ENCODE results near the gene CPN1. TPM values are rescaled to one million over a fixed set of nuclear protein-coding genes. Genes with fewer than 3 reads are reported as not detected.
"Not testable (repeated sequence)": the region's sequence is repeated elsewhere in the genome, so short reads cannot be mapped to it uniquely, and the experiment has no call there.

Gene CPN1
- total and polyA plus RNA-seq, 9 of the 15 experiments (the other 6 are each of a cell fraction or from before 2014, with no cell fraction given), result 0.15 to 0.17 TPM; not detected in 7

DNA sequence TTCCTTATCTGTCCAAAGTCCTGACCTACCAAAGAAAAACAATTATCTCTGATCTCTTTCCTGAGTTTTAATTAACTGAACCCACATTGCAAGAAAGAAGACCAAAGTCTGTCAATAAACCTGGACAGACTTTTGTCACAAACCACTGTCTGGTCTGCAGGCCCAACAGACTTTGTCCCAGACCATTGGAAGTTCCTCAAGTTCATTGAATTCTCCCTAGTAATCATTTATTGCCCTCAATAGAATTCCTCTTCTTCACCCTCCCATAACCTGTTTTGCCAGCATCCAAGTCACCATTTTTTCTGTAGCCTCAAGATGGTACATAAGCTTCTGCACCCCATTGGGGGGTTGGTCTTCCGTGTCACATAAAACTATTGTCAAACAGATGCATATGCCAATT is 68.0 kb downstream of the CPN1 start:
- in situ Hi-C loops (cut with MboI), result no loop called here
- H3K9me3 ChIP-seq (replicated peaks; ENCODE audit: control insufficient read depth, insufficient read depth, low read depth, low read length), result no peaks in the 10 kb centered on the region
- no peak overlapping the region for H3K27ac ChIP-seq (ENCODE audit: extremely low read depth, low read depth, low read length)
- H3K4me1 ChIP-seq (replicated peaks in 1 of 2; ENCODE audit: control insufficient read depth in 2 of 2, insufficient read depth in 2 of 2, low read length in 2 of 2), result peaks cover 1 to 4% of the 10 kb centered on the region in 2 experiments; a peak in 4 of 5 replicates
- FAIRE-seq (no peak), DNase-seq (ENCODE audit: extremely low read depth in 1 of 4, low spot score in 3 of 4) (no peak), ATAC-seq (no peak)
- no peaks in the 10 kb centered on the region for H3K9me1 ChIP-seq (ENCODE audit: control insufficient read depth, insufficient read depth, low read length)
- no peak overlapping the region for H2AFZ ChIP-seq (ENCODE audit: low read depth, low read length)
- no peak overlapping the region for H3K4me3 ChIP-seq
- ChIA-PET CTCF (ENCODE audit: low intra/inter-chr PET ratio) (no interaction called here), POLR2A (no interaction called here)
- 0 out of 2 replicates have a peak, but pooled peaks cover 3% of the 10 kb centered on the region for H4K20me1 ChIP-seq (replicated peaks; ENCODE audit: control insufficient read depth, insufficient read depth, low read length)
- intact Hi-C loops (cut with micrococcal nuclease), result no loop called here
- no peak overlapping the region for H3K9ac ChIP-seq (ENCODE audit: insufficient read depth in 1 of 2, low read depth in 2 of 2, low read length in 2 of 2)
- BruUV-seq (replicated peaks), result no TSS peak
- H3K36me3 ChIP-seq (ENCODE audit: control insufficient read depth, insufficient read depth, low read length), result no peaks in the 10 kb centered on the region
- H3K4me2 ChIP-seq (ENCODE audit: insufficient read depth, low read length), result no peak overlapping the region
- TF ChIP-seq HDAC1 (IDR thresholded peaks at IDR 0.05) (no peak), POLR2A (conservative IDR thresholded peaks at IDR 0.05) (no peak), KAT8 (IDR thresholded peaks at IDR 0.05; ENCODE audit: low read depth) (no peak), KLF6 (CRISPR knock-in tag; IDR thresholded peaks at IDR 0.05; ENCODE audit: borderline replicate concordance) (no peak), TAL1 (IDR thresholded peaks at IDR 0.05) (no peak), FOXA1 (IDR thresholded peaks at IDR 0.05; ENCODE audit: borderline replicate concordance) (no peak), ATF7 (IDR thresholded peaks at IDR 0.05) (no peak), ZNF175 (CRISPR knock-in tag; IDR thresholded peaks at IDR 0.05; ENCODE audit: low read depth) (no peak), SIN3A (IDR thresholded peaks at IDR 0.05; ENCODE audit: borderline replicate concordance in 2 of 2, control insufficient read depth in 1 of 2, low read depth in 2 of 2, low read length in 2 of 2) (no peak)
- H3K79me2 ChIP-seq (ENCODE audit: control insufficient read depth, insufficient read depth, low read length), result peaks cover 3% of the 10 kb centered on the region; the same call in 1 of the 3 replicates
- H3K27me3 ChIP-seq (ENCODE audit: control insufficient read depth in 2 of 2, insufficient read depth in 2 of 2, low read length in 2 of 2), result no peaks in the 10 kb centered on the region
- 33% methylated on average over 1 of the region's 1 CpG for WGBS (ENCODE audit: insufficient coverage, low coverage, missing lambda C conversion rate)

- H4K20me1 ChIP-seq (replicated peaks; ENCODE audit: control insufficient read depth, insufficient read depth, low read length); DNase-seq (ENCODE audit: extremely low read depth in 1 of 4, low spot score in 3 of 4); H3K27ac ChIP-seq (ENCODE audit: extremely low read depth, low read depth, low read length); H3K36me3 ChIP-seq (ENCODE audit: control insufficient read depth, insufficient read depth, low read length); H3K4me3 ChIP-seq; H3K4me2 ChIP-seq (ENCODE audit: insufficient read depth, low read length); H3K9me3 ChIP-seq (replicated peaks; ENCODE audit: control insufficient read depth, insufficient read depth, low read depth, low read length); H3K9ac ChIP-seq (ENCODE audit: insufficient read depth in 1 of 2, low read depth in 2 of 2, low read length in 2 of 2); intact Hi-C loops (cut with micrococcal nuclease); CTCF ChIA-PET (ENCODE audit: low intra/inter-chr PET ratio); in situ Hi-C loops (cut with MboI); BruUV-seq (replicated peaks); H3K79me2 ChIP-seq (ENCODE audit: control insufficient read depth, insufficient read depth, low read length); FAIRE-seq; ATAC-seq; H3K9me1 ChIP-seq (ENCODE audit: control insufficient read depth, insufficient read depth, low read length); H3K4me1 ChIP-seq (replicated peaks in 1 of 2; ENCODE audit: control insufficient read depth in 2 of 2, insufficient read depth in 2 of 2, low read length in 2 of 2); H3K27me3 ChIP-seq (ENCODE audit: control insufficient read depth in 2 of 2, insufficient read depth in 2 of 2, low read length in 2 of 2); H2AFZ ChIP-seq (ENCODE audit: low read depth, low read length); POLR2A ChIA-PET: not testable (repeated sequence)
- 57% methylated on average over 18 of the region's 20 CpGs for WGBS (ENCODE audit: insufficient coverage, low coverage, missing lambda C conversion rate)
Measured at GRCh38 chr10:100011906-100012305, 69.8 kb downstream of the CPN1 start.

All from K562 (cell line).